Osteocyte (in vitro differentiated cells): ENCODE results near the gene POLRMT. TPM values are rescaled to one million over a fixed set of nuclear protein-coding genes. Genes with fewer than 3 reads are reported as not detected.
"Not testable (repeated sequence)": the region's sequence is repeated elsewhere in the genome, so short reads cannot be mapped to it uniquely, and the experiment has no call there.

ENCODE experiments used
- DNase-seq: peaks from one replicate; pipeline ENCODE4 v3.0.0; 2021; ENCODE audit warnings: mixed read lengths; ENCODE audit not compliant: unreplicated experiment; ENCODE audit errors: extremely low spot score
- H3K27ac Mint-ChIP-seq: one replicate; pipeline ENCODE4 v1.8.0; 2021; ENCODE audit warnings: mild to moderate bottlenecking, mixed read lengths; ENCODE audit not compliant: unreplicated experiment
- H3K27me3 Mint-ChIP-seq: one replicate; pipeline ENCODE4 v1.8.0; 2021; ENCODE audit warnings: mixed read lengths; ENCODE audit not compliant: unreplicated experiment
- H3K36me3 Mint-ChIP-seq: one replicate; pipeline ENCODE4 v1.8.0; 2021; ENCODE audit warnings: mixed read lengths; ENCODE audit not compliant: unreplicated experiment
- H3K4me1 Mint-ChIP-seq: one replicate; pipeline ENCODE4 v1.8.0; 2021; ENCODE audit warnings: mixed read lengths; ENCODE audit not compliant: unreplicated experiment
- H3K4me3 Mint-ChIP-seq: one replicate; pipeline ENCODE4 v1.8.0; 2021; ENCODE audit warnings: mild to moderate bottlenecking, moderate library complexity, mixed read lengths; ENCODE audit not compliant: unreplicated experiment
- H3K9me3 Mint-ChIP-seq: one replicate; pipeline ENCODE4 v1.8.0; 2021; ENCODE audit warnings: mixed read lengths; ENCODE audit not compliant: unreplicated experiment
- CTCF ChIP-seq: fragments of 200-600 bp; sonication (generic); IDR thresholded peaks from 2 replicates; pipeline ENCODE4 v1.5.0; 2021; ENCODE audit warnings: antibody characterized with exemption, mild to moderate bottlenecking, moderate library complexity
- total RNA-seq: library from RNA; stranded (reverse); gene quantifications from 2 replicates; pipeline ENCODE4 v1.2.1, GENCODE V29; 2021

POLRMT gene
- total RNA-seq, 1 donor from 2014 or later = 44.6 TPM

GRCh38 chr19:621819-622218 lies 11.5 kb downstream of the POLRMT start:
- Mint-ChIP-seq H3K36me3 (peaks cover 11% of the 10 kb centered on the region), H3K4me3 (no peak overlapping the region), H3K27me3 (no peaks in the 10 kb centered on the region), H3K9me3 (no peaks in the 10 kb centered on the region), H3K27ac (no peak overlapping the region), H3K4me1 (peaks cover 28% of the 10 kb centered on the region)
- DNase-seq = no peak
- TF ChIP-seq CTCF = no peak

GRCh38 chr19:621191-621590 lies 12.1 kb downstream of the POLRMT start:
- not testable (repeated sequence) for H3K4me3 Mint-ChIP-seq, H3K9me3 Mint-ChIP-seq, H3K27ac Mint-ChIP-seq, H3K27me3 Mint-ChIP-seq, DNase-seq
- Mint-ChIP-seq H3K36me3 (peaks cover 10% of the 10 kb centered on the region), H3K4me1 (peaks cover 23% of the 10 kb centered on the region)

- H3K36me3 Mint-ChIP-seq = peaks cover 12% of the 10 kb centered on the region
- H3K27ac Mint-ChIP-seq = no peak overlapping the region
- no peak for DNase-seq
- no peaks in the 10 kb centered on the region for H3K27me3 Mint-ChIP-seq
- no peak for TF ChIP-seq CTCF
- H3K4me3 Mint-ChIP-seq = no peak overlapping the region
- no peaks in the 10 kb centered on the region for H3K9me3 Mint-ChIP-seq
- peaks cover 18% of the 10 kb centered on the region for H3K4me1 Mint-ChIP-seq
Measured at GRCh38 chr19:620166-620862, 13.0 kb downstream of the POLRMT start.

DNA sequence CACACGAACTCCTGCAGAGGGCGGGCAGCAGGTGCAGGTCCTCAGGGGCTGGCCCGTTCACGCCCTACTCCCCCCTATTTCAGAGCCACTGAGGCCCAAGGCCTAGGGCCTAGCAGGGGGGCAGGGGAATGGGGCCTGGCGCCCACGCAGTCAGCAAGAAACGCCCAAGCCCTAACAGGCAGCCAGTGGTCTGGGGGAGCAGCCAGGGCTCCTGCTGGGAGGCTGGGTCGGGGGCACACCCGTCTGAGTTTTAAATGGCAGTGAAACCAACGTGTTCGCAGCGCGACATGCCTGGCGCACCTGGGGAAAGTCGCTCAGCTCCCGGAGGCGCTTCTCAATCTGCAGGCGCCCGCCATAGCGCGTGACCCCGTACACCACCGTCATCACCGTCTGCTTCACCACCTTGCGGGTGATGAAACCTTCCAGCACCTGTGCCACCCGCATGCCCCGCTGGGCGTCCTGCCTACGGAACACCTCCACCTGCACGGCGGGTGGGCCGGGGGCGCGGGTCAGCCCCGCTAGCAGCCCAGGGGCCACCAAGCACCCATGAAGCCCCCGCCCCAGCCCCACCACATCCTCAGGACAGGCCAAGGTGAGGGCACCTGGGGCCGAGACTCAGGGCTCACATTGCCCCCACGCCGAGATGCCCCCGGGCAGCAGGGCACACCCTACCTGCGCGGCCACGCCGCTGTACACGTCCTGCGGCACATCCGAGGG lies 13.9 kb downstream of the POLRMT start:
- Mint-ChIP-seq H3K27ac (no peak overlapping the region), H3K27me3 (no peaks in the 10 kb centered on the region), H3K36me3 (peaks cover 15% of the 10 kb centered on the region), H3K4me3 (no peak overlapping the region), H3K4me1 (peaks cover 12% of the 10 kb centered on the region), H3K9me3 (no peaks in the 10 kb centered on the region)
- no peak for DNase-seq
- TF ChIP-seq CTCF = no peak

DNA sequence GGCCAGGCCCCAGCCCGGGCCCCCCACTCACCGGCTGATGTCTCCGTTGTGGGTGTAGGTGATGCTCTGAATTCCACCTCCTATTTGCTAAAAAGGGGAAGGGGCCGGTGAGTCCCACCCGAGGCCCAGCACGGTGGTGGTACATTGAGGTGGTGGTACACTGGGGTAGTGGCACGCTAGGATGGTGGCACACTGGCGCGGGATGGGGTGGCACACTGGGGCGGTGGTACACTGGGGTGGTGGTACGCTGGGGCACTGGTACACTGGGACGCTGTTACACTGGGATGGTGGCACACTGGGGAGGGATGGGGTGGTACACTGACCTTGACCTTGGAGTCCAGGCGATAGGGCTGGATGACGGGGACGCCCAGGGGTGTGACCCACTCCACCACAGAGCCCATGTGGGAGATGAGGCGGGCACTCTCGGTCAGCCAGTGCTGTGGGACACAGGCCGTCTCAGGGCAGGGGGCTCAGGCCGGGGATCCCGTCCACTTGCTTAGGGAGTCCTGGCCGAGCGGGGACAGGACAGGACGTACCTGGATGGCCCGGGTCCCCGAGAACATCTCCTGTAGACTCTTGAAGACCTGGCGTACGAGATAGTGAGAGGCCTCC lies 14.6 kb downstream of the POLRMT start:
- H3K9me3 Mint-ChIP-seq = no peaks in the 10 kb centered on the region
- TF ChIP-seq CTCF = no peak
- H3K27me3 Mint-ChIP-seq = no peaks in the 10 kb centered on the region
- DNase-seq = no peak
- no peak overlapping the region for H3K27ac Mint-ChIP-seq
- peaks cover 5% of the 10 kb centered on the region for H3K4me1 Mint-ChIP-seq
- H3K4me3 Mint-ChIP-seq = no peak overlapping the region
- H3K36me3 Mint-ChIP-seq = peaks cover 20% of the 10 kb centered on the region
